ENCODE results near the gene BANF2. TPM values are rescaled to one million over a fixed set of nuclear protein-coding genes. Genes with fewer than 3 reads are reported as not detected.

Gene BANF2
- total and polyA plus RNA-seq, 10 of the 15 experiments (the other 5 are each of a cell fraction or from before 2014, with no cell fraction given) = not detected

GRCh38 chr20:17688965-17689364 lies 10.8 kb upstream of the BANF2 start:
- H3K4me2 ChIP-seq (ENCODE audit: control insufficient read depth, insufficient read depth) = no peak overlapping the region
- no peak overlapping the region for H2AFZ ChIP-seq (ENCODE audit: control insufficient read depth, low read depth, low read length)
- H3K36me3 ChIP-seq (ENCODE audit: control insufficient read depth in 2 of 2, insufficient read depth in 2 of 2, low read length in 1 of 2) = no peaks in the 10 kb centered on the region
- ChIA-PET POLR2A (no interaction called here), RAD21 (ENCODE audit: unreplicated experiment) (no interaction called here), SMC1A (ENCODE audit: uncharacterized antibody, unreplicated experiment) (no interaction called here), CTCF (no interaction called here)
- no peak for DNase-seq (ENCODE audit: low read depth, low spot score)
- no peaks in the 10 kb centered on the region for H4K20me1 ChIP-seq (ENCODE audit: control insufficient read depth, insufficient read depth)
- peaks cover 0 to 12% of the 10 kb centered on the region in 2 experiments; a peak in 2 of 4 replicates for H3K27me3 ChIP-seq (replicated peaks in 1 of 2; ENCODE audit: control insufficient read depth in 2 of 2, insufficient read depth in 2 of 2, low read length in 1 of 2)
- no peak for TF ChIP-seq ZBED1 (IDR thresholded peaks at IDR 0.05; ENCODE audit: borderline replicate concordance)
- no peak for TF ChIP-seq POU2F2 (IDR thresholded peaks at IDR 0.05; ENCODE audit: borderline replicate concordance, low read depth, low read length)
- no peak for TF ChIP-seq FOS (IDR thresholded peaks at IDR 0.05; ENCODE audit: borderline replicate concordance, extremely low read depth, insufficient read length)
- BruUV-seq (replicated peaks) = no TSS peak
- intact Hi-C loops (cut with micrococcal nuclease; ENCODE audit: unreplicated experiment) (no loop called here), in situ Hi-C loops (cut with MboI) (no loop called here)
- no peak overlapping the region for H3K27ac ChIP-seq (ENCODE audit: control insufficient read depth, insufficient read depth)
- no peaks in the 10 kb centered on the region for H3K79me2 ChIP-seq (ENCODE audit: control insufficient read depth, insufficient read depth, low read length)
- WGBS (ENCODE audit: insufficient coverage, insufficient replicate concordance, low lambda C conversion rate, missing lambda C conversion rate) = 2% methylated on average over 2 of the region's 2 CpGs
- H3K9me3 ChIP-seq (replicated peaks; ENCODE audit: control insufficient read depth, insufficient read depth, low read length) = peaks cover 2% of the 10 kb centered on the region; the same call in 2 of the 3 replicates
- H3K9ac ChIP-seq (ENCODE audit: control insufficient read depth, insufficient read depth, low read length) = no peak overlapping the region
- H3K4me3 ChIP-seq = no peak overlapping the region
- no peak for ATAC-seq
- no peak for FAIRE-seq
- no peaks in the 10 kb centered on the region for H3K4me1 ChIP-seq (ENCODE audit: control insufficient read depth, insufficient read depth, low read length)

- no peak overlapping the region for H2AFZ ChIP-seq (ENCODE audit: control insufficient read depth, low read depth, low read length)
- H3K79me2 ChIP-seq (ENCODE audit: control insufficient read depth, insufficient read depth, low read length) = no peaks in the 10 kb centered on the region
- no peak for ATAC-seq
- peaks cover 0 to 10% of the 10 kb centered on the region in 2 experiments; a peak in 2 of 4 replicates for H3K27me3 ChIP-seq (replicated peaks in 1 of 2; ENCODE audit: control insufficient read depth in 2 of 2, insufficient read depth in 2 of 2, low read length in 1 of 2)
- WGBS (ENCODE audit: insufficient coverage, insufficient replicate concordance, low lambda C conversion rate, missing lambda C conversion rate) = 16% methylated on average over 2 of the region's 2 CpGs
- H3K36me3 ChIP-seq (ENCODE audit: control insufficient read depth in 2 of 2, insufficient read depth in 2 of 2, low read length in 1 of 2) = no peaks in the 10 kb centered on the region
- intact Hi-C loops (cut with micrococcal nuclease; ENCODE audit: unreplicated experiment) (no loop called here), in situ Hi-C loops (cut with MboI) (no loop called here)
- DNase-seq (ENCODE audit: low read depth, low spot score) = no peak
- SMC1A ChIA-PET (ENCODE audit: uncharacterized antibody, unreplicated experiment) = interaction anchor here (0.5 to 1.6 kb wide), 3 partner anchors 8 to 311 kb away, joined by 3 to 5 read pairs (median 4); partner anchors contain the start of gene RRBP1
- no peak overlapping the region for H3K27ac ChIP-seq (ENCODE audit: control insufficient read depth, insufficient read depth)
- no peaks in the 10 kb centered on the region for H4K20me1 ChIP-seq (ENCODE audit: control insufficient read depth, insufficient read depth)
- no peaks in the 10 kb centered on the region for H3K4me1 ChIP-seq (ENCODE audit: control insufficient read depth, insufficient read depth, low read length)
- POLR2A ChIA-PET = no interaction called here
- CTCF ChIA-PET = interaction anchor here (3.9 kb wide), 1 partner anchor 8 kb away, joined by 22 read pairs; the partner anchor contains the start of gene RRBP1
- RAD21 ChIA-PET (ENCODE audit: unreplicated experiment) = no interaction called here
- no TSS peak for BruUV-seq (replicated peaks)
- no peak overlapping the region for H3K4me2 ChIP-seq (ENCODE audit: control insufficient read depth, insufficient read depth)
- no peak overlapping the region for H3K4me3 ChIP-seq
- H3K9me3 ChIP-seq (replicated peaks; ENCODE audit: control insufficient read depth, insufficient read depth, low read length) = peaks cover 2% of the 10 kb centered on the region; the same call in 2 of the 3 replicates
- FAIRE-seq = no peak
- no peak overlapping the region for H3K9ac ChIP-seq (ENCODE audit: control insufficient read depth, insufficient read depth, low read length)
- TF ChIP-seq GATAD2B (conservative IDR thresholded peaks at IDR 0.05; ENCODE audit: low read depth) = no peak
- no peak for TF ChIP-seq HSF1 (IDR thresholded peaks at IDR 0.05; ENCODE audit: low read depth, low read length)
- TF ChIP-seq ZBTB40 (IDR thresholded peaks at IDR 0.05; ENCODE audit: borderline replicate concordance) = no peak
- TF ChIP-seq ASH2L (IDR thresholded peaks at IDR 0.05; ENCODE audit: borderline replicate concordance, low read depth) = no peak
- no peak for TF ChIP-seq NR2C2 (IDR thresholded peaks at IDR 0.05; ENCODE audit: borderline replicate concordance, control insufficient read depth, insufficient read length, low read depth)
- no peak for TF ChIP-seq CHD1 (IDR thresholded peaks at IDR 0.05; ENCODE audit: low read depth, low read length)
- no peak for TF ChIP-seq MXI1 (IDR thresholded peaks at IDR 0.05; ENCODE audit: low read depth, low read length)
- TF ChIP-seq TBL1XR1 (IDR thresholded peaks at IDR 0.05; ENCODE audit: low read depth, low read length) = no peak
- no peak for TF ChIP-seq HCFC1 (IDR thresholded peaks at IDR 0.05; ENCODE audit: low read length)
- no peak for TF ChIP-seq NRF1 (conservative IDR thresholded peaks at IDR 0.05; ENCODE audit: low read depth, low read length)
- TF ChIP-seq STAT3 (IDR thresholded peaks at IDR 0.05; ENCODE audit: low read depth, low read length) = no peak
Measured at GRCh38 chr20:17690144-17690543, 9.6 kb upstream of the BANF2 start.
